Ishikawa (cell line): ENCODE results near the gene SEH1L.

ENCODE experiments used
- CEBPB ChIP-seq: IDR thresholded peaks from 2 replicates; pipeline ENCODE4 v1.6.1; 2012
- CREB1 ChIP-seq: IDR thresholded peaks from 2 replicates; pipeline ENCODE4 v1.6.1; 2012; ENCODE audit warnings: low read depth
- EGR1 ChIP-seq: IDR thresholded peaks from 2 replicates; pipeline ENCODE4 v1.6.1; 2012
- EP300 ChIP-seq: IDR thresholded peaks from 2 replicates; pipeline ENCODE4 v1.6.1; 2012; ENCODE audit warnings: borderline replicate concordance
- FOXM1 ChIP-seq: IDR thresholded peaks from 2 replicates; pipeline ENCODE4 v1.6.1; 2012; ENCODE audit warnings: low read depth, borderline replicate concordance
- MAX ChIP-seq: IDR thresholded peaks from 2 replicates; pipeline ENCODE4 v1.6.1; 2012
- NFIC ChIP-seq: IDR thresholded peaks from 2 replicates; pipeline ENCODE4 v1.6.1; 2012
- RAD21 ChIP-seq: IDR thresholded peaks from 2 replicates; pipeline ENCODE4 v1.6.1; 2012; ENCODE audit warnings: low read depth
- REST ChIP-seq: IDR thresholded peaks from 2 replicates; pipeline ENCODE4 v1.6.1; 2012; ENCODE audit warnings: low read depth, mild to moderate bottlenecking
- TAF1 ChIP-seq: IDR thresholded peaks from 2 replicates; pipeline ENCODE4 v1.6.1; 2012; ENCODE audit warnings: low read depth, mild to moderate bottlenecking
- TCF12 ChIP-seq: IDR thresholded peaks from 2 replicates; pipeline ENCODE4 v1.6.1; 2012; ENCODE audit warnings: low read depth
- TEAD4 ChIP-seq: IDR thresholded peaks from 2 replicates; pipeline ENCODE4 v1.6.1; 2012
- USF1 ChIP-seq: IDR thresholded peaks from 2 replicates; pipeline ENCODE4 v1.6.1; 2012
- YY1 ChIP-seq: IDR thresholded peaks from 2 replicates; pipeline ENCODE4 v1.6.1; 2012; ENCODE audit warnings: low read depth
- ZBTB7A ChIP-seq: IDR thresholded peaks from 2 replicates; pipeline ENCODE4 v1.6.1; 2012; ENCODE audit warnings: low read depth

SEH1L gene

DNA sequence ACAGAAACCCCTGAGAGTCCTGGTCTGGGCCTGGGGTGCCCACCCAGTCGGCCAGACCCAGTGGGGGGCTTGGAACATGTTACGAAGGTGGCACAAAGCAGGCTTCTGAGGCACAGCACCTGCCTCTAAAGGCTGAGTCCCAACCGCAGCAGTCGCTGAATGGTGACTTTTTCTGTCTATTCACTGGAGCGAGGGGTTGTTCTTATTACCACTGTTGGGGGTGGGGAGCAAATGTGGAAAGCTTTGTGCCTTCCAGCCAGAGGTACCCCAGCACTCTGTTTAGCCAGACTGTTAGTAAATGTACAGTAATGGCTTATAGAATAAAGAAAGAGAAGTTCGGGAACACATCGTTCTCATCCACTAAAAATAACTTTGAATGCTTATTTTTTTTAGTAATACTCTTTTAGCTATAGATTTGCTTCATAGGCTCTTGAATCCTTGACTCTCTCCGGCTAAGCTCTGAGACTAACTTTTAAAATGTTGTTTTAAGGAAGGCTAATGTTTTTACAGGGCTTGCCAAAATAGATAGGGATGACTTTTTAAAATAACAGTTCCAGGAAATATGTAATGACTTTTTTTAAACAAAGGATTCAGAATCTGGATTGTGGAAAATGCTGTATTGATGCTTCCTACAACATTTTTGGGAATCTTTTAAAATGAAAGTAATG, 40.4 kb upstream of the SEH1L start:
- TF ChIP-seq REST: no peak

DNA sequence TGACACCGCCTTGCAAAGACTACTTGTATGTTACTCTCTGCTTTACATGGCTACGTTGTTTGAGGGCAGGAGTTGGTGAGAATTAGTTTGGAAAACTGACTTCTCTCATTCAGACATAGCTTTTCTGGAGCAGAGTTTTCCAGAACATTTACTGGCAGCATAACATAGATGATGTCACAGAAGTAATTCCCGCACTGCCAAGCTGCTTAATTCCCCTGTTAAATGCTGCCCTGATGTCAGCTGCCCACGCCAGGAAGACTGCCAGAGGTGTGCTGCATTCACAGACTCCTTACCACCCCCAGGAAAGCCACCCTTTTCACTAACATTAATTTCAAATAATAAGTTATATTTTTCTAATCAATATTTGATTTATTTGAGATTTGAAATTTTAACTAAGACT, 39.1 kb upstream of the SEH1L start:
- TF ChIP-seq YY1 (no peak), MAX (no peak), TAF1 (no peak), EP300 (no peak), NFIC (no peak), TCF12 (no peak), RAD21 (no peak), TEAD4 (no peak), FOXM1 (no peak), CREB1 (no peak), REST (no peak), CEBPB (no peak), USF1 (no peak), ZBTB7A (no peak)

- TF ChIP-seq NFIC (no peak), CEBPB (no peak), REST (no peak), TAF1 (no peak), TEAD4 (no peak), ZBTB7A (no peak), TCF12 (no peak), YY1 (no peak), CREB1 (no peak), EGR1 (no peak), FOXM1 (no peak), USF1 (no peak)
Observed at GRCh38 chr18:12911025-12911928, 36.5 kb upstream of the SEH1L start.

DNA sequence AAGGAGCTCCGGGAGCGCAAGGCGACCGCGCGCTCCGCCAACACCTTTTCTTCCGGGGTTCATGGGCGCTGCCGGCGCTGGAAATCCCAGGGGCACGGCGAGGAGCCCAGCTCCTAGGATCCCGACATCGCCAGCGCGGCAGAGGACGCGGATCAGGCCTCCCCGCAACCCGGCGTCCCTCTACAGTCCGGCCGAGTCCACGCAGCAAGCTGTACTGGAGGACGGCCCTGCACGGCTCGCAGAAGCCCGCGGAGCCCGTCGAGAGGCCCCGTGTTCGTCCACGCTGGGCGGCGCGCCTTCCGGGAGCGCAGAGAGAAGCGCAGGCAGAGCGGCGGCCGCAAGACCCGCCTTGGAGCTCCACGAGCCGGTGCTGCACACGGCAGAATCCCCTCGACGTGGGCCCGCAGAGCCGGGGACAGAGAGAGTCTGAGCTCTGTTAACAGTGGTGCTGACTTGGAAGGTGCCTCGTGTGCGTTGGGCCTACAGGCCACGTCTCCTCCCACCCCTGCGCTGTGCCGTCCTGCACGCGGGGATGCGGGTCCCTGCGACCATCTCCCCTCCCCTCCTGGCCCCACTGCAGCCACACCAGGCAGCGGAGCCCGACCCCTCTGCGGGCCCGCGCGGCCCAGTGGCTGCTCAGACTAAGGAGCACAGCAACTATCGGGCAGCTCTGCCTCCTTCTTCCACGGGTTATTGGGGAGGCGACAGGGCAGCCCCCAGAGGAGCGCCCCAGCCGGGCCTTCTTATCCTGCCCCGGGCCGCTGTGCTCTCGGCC, 35.7 kb upstream of the SEH1L start:
- TF ChIP-seq EGR1: no peak
- no peak for TF ChIP-seq REST
- TF ChIP-seq USF1: no peak
- TF ChIP-seq NFIC: no peak
- no peak for TF ChIP-seq CEBPB
- no peak for TF ChIP-seq TCF12
- TF ChIP-seq ZBTB7A: no peak
- TF ChIP-seq TAF1: no peak
- TF ChIP-seq TEAD4: no peak
